AG04450 (cell line): Measurements from ENCODE around the gene OGFOD1. TPM values are rescaled to one million over a fixed set of nuclear protein-coding genes. Genes with fewer than 3 reads are reported as not detected.
A peak's percentile ranks its signal among the peaks of the same experiment; 100 is the strongest.

Experiments used
- CTCF ChIA-PET: fragments of 300-600, 350-600 bp; formaldehyde crosslinking; extraction: SDS; loops from one replicate; lab custom pipeline; 2022; ENCODE audit warnings: antibody characterized with exemption, inconsistent platforms; lab: Charles Lee
- POLR2A ChIA-PET: fragments of 350-600 bp; formaldehyde crosslinking; extraction: SDS; loops from one replicate; lab custom pipeline; 2021; ENCODE audit warnings: antibody characterized with exemption, inconsistent platforms; lab: Yijun Ruan, JAX
- DNase-seq: peaks from one replicate; pipeline ENCODE4 v3.0.0-alpha.2; 2011; ENCODE audit warnings: low read depth, low spot score
- H3K27ac ChIP-seq: one replicate; pipeline ENCODE4 v1.5.1; 2012; ENCODE audit warnings: low read depth, low read length, control low read depth
- H3K27me3 ChIP-seq: one replicate; pipeline ENCODE4 v1.6.0; 2012; ENCODE audit warnings: low read length; ENCODE audit not compliant: control insufficient read depth, insufficient read depth
- H3K4me3 ChIP-seq: 2 replicates; pipeline ENCODE4 v1.5.1; 2011; ENCODE audit warnings: mild to moderate bottlenecking, low read depth, low read length, control low read depth
- H3K9me3 ChIP-seq: 2 replicates; pipeline ENCODE4 v1.5.1; 2012; ENCODE audit warnings: low read length; ENCODE audit not compliant: control insufficient read depth, insufficient read depth
- polyA plus RNA-seq: library from polyadenylated mRNA; depleted of rRNA; stranded (reverse); fragments of >200 nt; gene quantifications from 2 replicates; pipeline ENCODE4 v1.2.3, GENCODE V29; 2011
- TF ChIP-seq, protein P1 (sequence below): IDR thresholded peaks from 2 replicates; pipeline ENCODE4 v1.5.1; 2011; ENCODE audit warnings: low read depth, low read length, control low read depth, inconsistent platforms

Gene OGFOD1
- polyA plus RNA-seq, 1 experiment: 89.0 TPM

DNA sequence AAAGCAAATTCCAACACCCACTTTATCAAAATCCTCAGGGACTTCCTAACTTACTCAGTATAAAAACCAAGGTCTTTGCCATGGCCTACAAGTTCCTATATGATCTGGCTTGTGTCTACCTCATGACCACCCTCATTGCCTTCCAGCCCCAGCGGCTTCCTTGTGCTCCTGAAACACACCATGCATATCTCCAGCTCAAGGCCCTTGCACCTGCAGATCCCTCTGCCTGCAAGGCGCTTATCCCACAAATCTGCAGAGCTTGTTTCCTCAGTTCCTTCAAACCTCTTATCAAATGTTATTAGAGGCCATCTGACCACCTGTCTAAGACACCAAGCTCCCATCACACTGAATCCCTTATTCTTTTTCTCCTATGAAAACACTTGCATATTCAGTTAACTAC, 65.9 kb downstream of the OGFOD1 start:
- H3K27me3 ChIP-seq: no peaks in the 10 kb centered on the region
- no peak for DNase-seq
- POLR2A ChIA-PET: no interaction called here
- H3K27ac ChIP-seq: no peak overlapping the region
- TF ChIP-seq, protein P1, sequence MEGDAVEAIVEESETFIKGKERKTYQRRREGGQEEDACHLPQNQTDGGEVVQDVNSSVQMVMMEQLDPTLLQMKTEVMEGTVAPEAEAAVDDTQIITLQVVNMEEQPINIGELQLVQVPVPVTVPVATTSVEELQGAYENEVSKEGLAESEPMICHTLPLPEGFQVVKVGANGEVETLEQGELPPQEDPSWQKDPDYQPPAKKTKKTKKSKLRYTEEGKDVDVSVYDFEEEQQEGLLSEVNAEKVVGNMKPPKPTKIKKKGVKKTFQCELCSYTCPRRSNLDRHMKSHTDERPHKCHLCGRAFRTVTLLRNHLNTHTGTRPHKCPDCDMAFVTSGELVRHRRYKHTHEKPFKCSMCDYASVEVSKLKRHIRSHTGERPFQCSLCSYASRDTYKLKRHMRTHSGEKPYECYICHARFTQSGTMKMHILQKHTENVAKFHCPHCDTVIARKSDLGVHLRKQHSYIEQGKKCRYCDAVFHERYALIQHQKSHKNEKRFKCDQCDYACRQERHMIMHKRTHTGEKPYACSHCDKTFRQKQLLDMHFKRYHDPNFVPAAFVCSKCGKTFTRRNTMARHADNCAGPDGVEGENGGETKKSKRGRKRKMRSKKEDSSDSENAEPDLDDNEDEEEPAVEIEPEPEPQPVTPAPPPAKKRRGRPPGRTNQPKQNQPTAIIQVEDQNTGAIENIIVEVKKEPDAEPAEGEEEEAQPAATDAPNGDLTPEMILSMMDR: no peak
- no peaks in the 10 kb centered on the region; the same call in 1 of the 2 replicates for H3K9me3 ChIP-seq
- H3K4me3 ChIP-seq: no peak overlapping the region
- CTCF ChIA-PET: interaction anchor here (0.7 to 2.0 kb wide), 4 partner anchors 83 to 185 kb away, joined by 4 to 10 read pairs (median 5); no protein-coding TSS in a partner anchor

DNA sequence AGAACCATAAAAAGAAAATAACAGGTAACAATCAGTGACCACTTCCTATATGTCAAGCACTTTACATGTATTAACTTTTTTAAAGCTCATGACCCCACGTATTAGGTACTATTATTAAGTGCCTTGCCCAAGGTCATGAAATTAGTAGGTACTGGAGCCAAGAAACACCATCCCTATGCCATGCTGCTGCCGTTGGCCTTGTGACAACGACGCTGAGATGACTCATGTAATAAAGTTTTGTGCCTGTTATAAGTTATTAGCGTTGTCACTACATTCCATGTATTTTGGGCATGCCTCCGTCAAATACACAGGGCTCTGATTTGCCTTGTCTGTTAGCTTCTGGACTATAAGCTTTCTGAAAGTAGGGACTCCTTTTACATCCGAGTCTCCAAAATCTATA, 67.1 kb downstream of the OGFOD1 start:
- TF ChIP-seq, protein P1: no peak
- Histone ChIP-seq H3K4me3 (no peak overlapping the region), H3K27ac (no peak overlapping the region), H3K9me3 (no peaks in the 10 kb centered on the region; the same call in 1 of the 2 replicates), H3K27me3 (no peaks in the 10 kb centered on the region)
- DNase-seq: no peak
- ChIA-PET POLR2A (no interaction called here), CTCF (interaction anchor here (1.1 to 2.0 kb wide), 3 partner anchors 59 to 183 kb away, joined by 3 to 10 read pairs (median 5); no protein-coding TSS in a partner anchor)

DNA sequence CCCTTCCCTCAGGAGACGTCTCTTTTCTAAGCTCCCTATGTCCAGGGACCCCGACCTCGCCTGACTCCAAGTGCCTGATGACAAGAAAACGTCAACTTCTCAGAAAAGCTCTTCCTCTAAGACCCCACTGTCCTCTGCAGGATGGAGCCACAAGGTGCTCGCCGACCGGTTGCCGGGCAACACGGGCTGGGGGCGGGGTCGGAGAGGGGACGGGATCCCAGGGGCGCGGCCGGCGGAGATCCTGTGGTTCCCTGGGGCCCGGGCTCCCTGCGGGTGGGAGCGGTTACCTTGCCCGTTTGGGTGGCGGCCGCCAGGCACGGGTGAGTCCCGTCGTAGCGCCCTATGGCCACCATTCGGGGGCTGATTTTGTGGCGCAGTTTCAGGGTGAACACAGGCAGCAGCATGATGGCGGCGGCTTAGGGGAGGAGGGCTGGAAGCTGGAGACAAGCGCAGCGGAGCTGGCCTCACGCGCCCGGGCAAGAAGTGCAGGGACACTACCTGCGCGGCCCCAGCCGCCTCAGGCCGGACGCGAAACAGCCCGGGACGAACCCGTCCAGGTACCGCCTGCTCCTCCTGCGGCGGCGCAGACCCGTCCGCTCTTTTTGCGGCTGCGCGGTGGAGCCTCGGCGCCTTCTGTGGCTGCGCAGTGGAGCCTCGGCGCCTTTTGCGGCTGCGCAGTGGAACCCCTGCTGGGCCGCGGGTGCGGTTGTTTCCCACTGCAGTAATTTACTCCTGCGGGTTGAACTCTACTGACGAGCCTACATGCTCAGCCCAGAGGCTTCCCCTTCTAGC, 68.3 kb downstream of the OGFOD1 start, which contains the start of gene BBS2:
TSS of gene BBS2 (minus strand) at position 566 of the 792 bp plus-strand sequence. CDS start at position 404, 162 bp downstream.
- ChIA-PET CTCF (interaction anchor here (0.5 to 1.5 kb wide), 3 partner anchors 81 to 182 kb away, joined by 3 to 6 read pairs (median 5); no protein-coding TSS in a partner anchor), POLR2A (interaction anchor here (0.5 to 0.8 kb wide), 2 partner anchors 81 to 142 kb away, joined by 3 to 4 read pairs; no protein-coding TSS in a partner anchor)
- peak within 1 kb of the TSS; percentile 91 for H3K4me3 ChIP-seq
- TF ChIP-seq, protein P1: no peak
- H3K9me3 ChIP-seq: no peaks in the 10 kb centered on the region; the same call in 1 of the 2 replicates
- H3K27ac ChIP-seq: no peak within 1 kb of the TSS
- no peaks in the 10 kb centered on the region for H3K27me3 ChIP-seq
- peak; percentile 51 for DNase-seq

DNA sequence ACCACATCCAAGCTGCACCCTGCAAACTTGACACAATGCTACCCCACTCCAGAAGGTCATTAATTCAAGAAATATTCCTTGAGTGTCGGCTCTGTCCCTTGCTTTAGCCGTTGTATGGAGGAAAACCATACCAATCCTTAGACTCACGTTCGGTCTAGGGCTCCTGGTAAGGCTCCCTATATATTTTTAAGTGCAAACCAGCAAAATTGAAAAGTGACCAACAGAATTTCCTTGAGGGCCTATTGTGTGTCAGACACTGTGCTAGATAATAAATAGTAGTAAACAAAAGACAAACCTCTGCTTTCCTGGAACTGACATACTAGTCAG, 68.9 kb downstream of the OGFOD1 start:
- no peak for DNase-seq
- ChIA-PET POLR2A (interaction anchor here (0.8 kb wide), 1 partner anchor 81 kb away, joined by 4 read pairs; no protein-coding TSS in a partner anchor), CTCF (interaction anchor here (1.3 to 1.5 kb wide), 2 partner anchors 81 to 182 kb away, joined by 5 to 6 read pairs; no protein-coding TSS in a partner anchor)
- H3K27ac ChIP-seq: no peak overlapping the region
- TF ChIP-seq, protein P1: no peak
- no peaks in the 10 kb centered on the region for H3K27me3 ChIP-seq
- peak overlapping the region; percentile 91 for H3K4me3 ChIP-seq
- H3K9me3 ChIP-seq: no peaks in the 10 kb centered on the region; the same call in 1 of the 2 replicates

DNA sequence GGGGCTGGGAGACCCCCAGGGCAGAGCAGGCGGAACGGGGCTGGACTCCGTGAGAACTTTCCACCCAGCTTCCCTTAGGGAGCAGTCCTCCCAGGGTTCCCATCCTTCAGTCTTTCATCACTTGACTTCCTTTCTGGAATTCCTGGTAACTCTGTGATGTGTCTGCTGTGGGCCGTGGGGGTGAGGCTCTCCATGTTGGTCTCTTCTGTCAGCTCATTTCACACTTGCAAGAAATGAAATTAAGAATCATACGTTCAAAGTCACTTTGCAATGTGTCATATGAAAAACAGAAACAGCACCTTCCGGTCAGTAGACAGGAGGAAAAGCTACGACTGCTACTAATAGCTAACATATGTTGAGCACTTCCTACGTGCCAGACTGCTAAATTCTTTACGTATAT, 73.9 kb downstream of the OGFOD1 start:
- Histone ChIP-seq H3K4me3 (no peak overlapping the region), H3K9me3 (no peaks in the 10 kb centered on the region), H3K27me3 (no peaks in the 10 kb centered on the region), H3K27ac (no peak overlapping the region)
- CTCF ChIA-PET: interaction anchor here (0.6 kb wide), 1 partner anchor 568 kb away, joined by 4 read pairs; no protein-coding TSS in a partner anchor
- POLR2A ChIA-PET: no interaction called here
- TF ChIP-seq, protein P1: no peak
- DNase-seq: no peak
